ENCODE results near the gene THSD4.
A peak's percentile ranks its signal among the peaks of the same experiment; 100 is the strongest.

Gene THSD4

DNA sequence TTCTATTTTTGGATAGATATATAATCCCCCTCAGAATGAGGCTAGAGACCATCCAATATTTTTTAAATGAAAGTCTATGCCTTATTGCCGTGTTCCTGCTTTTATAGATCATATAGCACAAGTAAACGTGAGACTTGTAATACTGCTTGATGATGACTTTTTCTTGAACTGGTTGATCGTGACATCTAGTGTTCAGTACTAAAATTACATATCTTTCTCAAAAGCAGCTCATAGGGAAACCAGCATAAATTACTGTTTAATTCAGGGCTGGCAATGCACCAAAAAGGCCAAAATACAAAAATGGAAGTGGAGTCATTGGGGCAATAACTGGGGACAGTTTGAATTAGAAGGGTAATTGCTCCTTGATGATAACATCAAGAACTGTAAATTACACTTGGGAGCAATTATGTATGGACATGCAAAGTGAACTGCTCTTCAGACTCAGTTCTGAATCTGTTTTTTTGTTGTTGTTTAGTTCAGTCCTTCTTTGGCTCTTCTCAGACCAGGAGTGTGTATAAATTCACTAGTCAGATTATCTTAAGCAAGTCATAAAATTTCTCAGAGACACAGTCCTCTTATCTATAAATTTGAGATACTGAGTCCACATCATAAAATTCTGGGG lies 325.3 kb downstream of the THSD4 start:
- no peak for DNase-seq

DNA sequence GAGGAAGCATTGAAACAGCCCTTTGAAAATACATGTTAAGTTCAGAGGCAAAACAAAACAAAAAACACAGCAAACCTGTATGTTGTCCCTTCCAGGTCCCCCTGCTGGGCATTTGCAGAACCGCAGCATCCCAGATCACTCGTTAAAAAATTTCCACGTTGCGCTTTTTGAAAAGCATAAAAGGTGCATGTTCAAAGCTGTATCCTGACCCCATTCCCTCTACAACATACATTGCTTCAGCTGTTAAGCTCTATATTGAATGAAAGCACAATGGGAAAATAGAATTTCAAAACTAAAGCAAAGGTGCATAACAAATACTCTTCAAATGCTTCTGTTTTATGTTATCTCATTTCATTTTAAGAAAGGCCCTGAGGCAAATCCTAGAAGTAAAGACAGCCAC lies 328.3 kb downstream of the THSD4 start:
- no peak for DNase-seq

DNA sequence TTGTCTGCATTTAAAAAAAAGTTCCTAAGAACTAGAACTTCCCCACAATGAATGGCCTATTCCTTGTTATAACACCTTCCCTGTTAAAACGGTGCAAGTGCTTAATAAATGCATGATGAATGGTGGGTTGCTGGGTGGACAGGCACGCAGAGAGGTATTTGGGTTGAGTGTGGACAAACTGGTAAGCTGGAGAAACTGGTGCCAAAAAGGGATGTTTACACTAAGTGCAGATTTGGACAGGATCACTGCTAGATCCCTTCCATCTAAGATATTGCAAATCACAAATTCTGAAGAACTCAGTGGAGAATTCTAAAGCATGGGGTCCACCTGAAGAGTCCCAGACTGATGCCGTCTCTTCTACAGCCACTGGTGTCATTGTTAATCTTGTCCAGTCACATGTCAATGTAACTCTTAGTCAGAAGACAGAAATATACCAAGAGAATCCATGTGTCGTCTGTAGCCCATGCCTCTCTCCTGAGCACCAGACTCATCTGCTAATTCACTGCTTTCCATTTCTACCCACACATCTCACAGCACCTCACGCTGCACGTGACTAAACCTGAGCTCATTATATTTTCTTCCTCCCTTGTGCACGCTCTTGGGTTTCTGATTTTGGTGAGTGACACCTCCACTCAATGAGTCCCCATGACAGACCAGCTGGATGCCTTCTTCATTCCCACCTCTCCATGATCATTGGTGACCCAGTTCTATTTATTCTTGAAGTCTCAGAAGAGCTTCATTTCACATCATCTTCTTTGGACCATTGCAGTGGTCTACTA lies 328.9 kb downstream of the THSD4 start:
- DNase-seq = no peak

DNA sequence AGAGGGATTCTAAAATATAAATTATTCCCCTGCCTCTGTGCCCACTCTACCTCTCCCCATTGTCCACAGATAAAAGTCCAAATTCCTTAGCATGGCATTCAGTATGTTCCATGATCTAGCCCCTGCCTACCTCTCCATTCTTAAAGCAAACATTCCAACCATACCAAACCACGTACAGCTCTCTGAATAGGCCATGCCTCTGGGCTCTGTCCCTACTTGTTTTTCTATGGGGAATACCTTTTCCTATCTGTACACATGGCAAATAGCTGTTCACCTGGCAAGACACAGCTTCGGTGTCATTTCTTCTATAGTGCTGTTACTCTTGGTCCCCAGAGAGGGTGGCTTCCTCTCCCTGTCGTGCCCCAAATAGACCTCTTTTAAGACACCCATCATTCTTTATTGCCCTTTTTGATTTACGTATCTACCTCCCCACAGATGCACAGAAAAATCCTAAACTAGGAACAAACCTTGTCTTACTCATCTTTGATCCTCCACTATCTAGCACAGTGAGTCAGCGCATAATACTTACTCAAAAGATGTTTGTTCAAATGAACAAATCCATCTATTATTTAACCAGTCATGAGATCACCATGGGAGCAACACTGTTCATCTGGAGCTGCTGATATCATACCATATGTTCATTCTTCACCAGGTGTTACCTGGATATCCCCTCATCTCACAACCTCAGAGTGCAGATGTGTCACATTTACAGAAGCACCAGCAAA lies 329.8 kb downstream of the THSD4 start:
- DNase-seq = no peak

DNA sequence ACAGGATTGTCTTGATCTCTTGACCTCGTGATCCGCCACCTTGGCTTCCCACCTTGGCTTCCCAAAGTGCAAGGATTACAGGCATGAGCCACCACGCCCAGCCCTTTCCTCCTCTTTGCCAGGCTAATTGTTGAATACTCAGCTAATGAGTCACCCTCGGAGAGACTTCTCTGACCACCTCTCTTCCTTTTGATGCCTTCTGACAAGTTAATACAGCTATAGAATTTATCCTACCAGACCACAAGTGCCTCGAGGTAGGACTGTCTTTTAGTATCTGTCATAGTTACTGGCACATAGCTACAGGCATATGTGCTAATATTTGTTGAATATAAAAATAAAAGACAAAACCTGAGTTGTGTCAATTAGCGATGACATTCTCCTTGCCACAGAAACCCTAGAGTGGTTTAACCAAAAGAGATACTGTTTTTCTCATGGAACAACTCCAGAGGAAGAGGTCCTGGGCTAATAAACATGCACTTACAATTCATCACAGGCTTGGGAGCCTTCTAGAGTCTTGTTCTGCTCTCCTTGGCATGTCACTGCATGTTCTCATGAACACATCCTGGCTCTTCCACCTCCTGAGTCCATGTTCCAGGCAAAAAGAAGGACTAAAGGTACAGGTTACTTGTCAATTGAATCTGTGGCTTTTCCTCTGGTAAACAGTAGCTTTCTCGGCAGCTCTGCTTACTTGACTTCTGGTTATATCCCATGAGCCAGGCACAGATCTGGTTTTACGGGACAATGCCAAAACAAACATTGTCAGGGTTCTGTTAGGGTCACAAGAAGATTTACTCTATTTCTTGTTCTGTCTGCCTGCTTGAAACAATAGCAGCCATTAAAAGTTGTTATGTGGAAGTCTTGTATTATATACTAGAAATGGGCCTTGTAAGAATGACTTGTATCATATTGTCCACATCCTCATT lies 332.3 kb downstream of the THSD4 start:
- peak; percentile 91 for DNase-seq

DNA sequence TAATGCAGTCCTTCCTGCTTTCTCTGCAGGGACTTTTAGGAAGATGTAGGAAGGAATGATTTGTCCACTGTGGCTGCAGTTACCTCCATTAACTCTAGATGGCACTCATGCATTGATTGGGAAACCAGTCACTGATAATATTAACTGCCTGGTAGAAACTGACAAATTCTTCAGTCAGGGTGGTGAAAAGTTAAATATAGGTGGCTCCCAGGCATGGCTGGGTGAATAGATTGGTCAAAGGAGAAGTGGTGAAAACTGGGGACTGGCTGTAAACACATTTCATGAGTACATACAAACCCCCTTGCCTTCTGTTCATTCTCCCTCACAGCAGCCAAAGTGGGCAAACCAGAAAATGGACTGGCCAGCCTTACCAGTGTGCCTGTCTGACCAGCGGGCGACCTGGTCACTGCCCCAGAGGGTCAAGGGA lies 333.4 kb downstream of the THSD4 start:
- DNase-seq = peak; percentile 80

DNA sequence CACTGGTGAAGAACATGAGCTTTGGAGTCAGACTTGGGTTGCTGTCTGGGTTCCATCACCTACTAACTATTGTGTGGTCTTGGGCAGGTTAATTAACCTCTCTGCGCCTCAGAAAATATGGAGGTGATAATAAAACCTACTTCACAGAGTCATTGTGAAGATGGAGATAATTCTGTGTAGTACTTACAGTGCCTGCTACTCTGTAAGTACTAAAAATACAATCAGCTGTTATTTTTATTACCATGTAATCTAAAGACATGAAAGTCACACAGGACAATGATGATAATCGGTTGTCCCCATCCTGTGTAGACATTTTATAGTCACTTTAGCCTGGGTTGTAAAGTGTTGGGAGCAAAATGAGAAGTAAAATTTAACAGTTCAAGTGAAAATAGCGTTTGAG lies 334.1 kb downstream of the THSD4 start:
- DNase-seq = no peak

DNA sequence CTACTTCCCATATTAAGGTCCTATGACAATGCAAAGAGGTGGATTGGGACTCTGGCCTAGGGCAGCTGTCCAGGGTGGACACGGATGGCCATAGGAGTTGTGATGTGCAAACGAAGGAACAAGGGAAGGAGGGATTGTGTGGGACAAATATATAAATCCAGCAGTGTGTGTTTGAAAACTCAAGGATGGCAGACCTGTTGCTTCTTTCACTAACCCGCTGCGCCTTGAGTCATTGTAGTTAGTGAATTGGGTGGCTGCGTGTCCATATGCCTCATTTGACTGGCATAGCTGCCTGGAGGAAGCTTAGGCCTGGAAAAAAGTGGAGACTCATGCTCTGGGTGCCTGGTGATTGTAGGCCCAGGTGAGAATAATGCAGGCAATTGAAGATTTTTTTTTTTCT lies 334.7 kb downstream of the THSD4 start:
- DNase-seq = no peak

DNA sequence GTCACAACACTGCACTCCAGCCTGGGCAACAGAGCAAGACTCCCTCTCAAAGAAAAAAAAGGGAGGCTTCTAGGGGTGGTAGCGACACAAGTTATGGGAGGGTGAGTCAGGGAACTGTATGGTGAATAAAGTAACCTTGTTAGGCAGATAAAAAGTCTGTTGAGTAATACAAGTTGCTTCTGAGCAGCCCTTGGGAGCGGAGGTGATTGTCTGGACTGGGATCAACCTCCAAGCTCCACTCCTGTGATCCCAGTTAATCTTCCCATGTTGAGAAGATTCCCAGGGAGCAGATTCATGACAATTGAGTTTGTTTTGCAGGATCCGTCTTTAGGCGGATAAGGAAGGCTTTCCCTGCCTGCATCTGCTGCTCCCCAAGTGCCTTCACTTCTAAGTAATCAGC lies 335.9 kb downstream of the THSD4 start:
- no peak for DNase-seq

DNA sequence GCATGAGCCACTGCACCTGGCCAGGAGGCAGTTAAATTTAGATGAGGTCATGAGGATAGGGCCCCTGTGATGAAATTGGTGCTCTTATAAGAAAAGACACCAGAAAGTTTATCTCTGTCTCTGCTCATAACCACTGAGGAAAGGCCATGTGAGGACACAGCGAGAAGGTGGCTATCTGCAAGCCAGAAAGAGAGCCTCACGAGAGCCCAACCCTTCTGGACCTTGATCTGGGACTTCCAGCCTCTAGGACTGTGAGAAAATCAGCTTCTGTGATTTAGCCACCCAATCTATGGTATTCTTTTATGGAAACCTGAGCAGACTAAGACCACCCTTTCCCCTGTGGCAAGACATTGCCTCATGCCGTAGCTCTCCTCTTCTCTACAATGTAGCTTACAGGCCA lies 337.6 kb downstream of the THSD4 start:
- no peak for DNase-seq

DNA sequence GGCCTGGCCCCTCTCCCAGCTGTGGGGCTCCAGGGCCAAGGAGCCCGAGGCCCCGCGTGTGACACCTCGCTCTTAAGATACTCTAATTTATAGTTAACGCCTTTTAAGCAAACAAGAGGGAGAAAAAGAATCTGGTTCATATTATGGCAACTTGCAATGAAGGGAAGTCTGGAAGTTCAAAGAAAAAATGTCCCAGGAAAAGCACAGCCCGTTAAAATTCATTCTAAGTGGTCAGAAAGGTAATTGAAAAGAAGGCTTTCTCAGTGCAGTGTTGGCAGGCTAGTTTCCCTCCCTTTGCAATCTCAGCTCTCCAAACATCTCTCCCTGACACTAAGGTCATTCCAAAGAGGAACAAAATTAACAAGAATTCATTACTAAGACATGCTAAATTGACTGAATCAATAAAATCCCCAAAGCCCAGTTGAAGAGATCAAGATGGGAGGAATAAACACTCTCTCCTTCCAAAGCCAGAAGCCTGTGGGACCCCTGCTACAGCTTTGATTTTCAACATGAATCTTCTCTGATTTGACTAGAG lies 339.3 kb downstream of the THSD4 start:
- DNase-seq = no peak

DNA sequence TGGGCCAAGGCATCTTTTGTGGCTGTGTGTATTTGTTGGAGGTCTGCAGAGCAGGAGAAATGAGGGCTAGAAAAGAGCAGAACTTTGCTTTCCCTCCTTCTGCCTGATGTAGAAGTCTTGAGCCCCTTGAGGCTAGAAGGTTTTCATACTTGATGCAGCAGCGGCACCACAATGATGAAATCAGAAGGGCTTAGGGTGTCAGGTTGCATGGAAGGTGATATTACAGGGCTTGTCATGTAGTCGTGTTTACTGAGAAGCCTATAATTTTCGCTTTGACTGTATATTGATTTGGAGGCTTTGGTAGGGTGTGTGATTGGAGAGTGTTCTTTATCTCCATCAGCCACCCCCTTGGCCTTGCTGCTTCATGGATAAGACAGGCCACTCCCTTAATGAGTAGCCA lies 339.8 kb downstream of the THSD4 start:
- no peak for DNase-seq

DNA sequence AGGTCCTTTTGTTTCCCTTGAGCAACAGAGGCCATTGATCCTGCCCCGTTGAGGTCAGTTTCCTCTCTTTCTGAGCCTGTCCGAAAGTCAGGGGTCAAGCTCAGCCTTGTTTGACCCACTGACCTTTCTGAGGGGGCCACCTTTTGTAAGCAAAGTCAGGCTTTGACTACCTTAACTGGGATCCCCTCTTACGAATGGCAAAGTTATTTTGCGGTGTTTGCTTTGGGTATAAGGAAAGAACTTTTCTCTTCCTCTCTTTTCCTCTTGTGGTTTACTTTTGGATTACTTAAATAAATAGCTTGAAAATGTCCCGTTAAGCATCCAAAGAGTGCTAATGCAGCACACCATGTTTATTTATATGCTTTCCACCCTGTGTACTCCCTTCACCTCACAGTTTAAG lies 340.6 kb downstream of the THSD4 start:
- DNase-seq = no peak

DNA sequence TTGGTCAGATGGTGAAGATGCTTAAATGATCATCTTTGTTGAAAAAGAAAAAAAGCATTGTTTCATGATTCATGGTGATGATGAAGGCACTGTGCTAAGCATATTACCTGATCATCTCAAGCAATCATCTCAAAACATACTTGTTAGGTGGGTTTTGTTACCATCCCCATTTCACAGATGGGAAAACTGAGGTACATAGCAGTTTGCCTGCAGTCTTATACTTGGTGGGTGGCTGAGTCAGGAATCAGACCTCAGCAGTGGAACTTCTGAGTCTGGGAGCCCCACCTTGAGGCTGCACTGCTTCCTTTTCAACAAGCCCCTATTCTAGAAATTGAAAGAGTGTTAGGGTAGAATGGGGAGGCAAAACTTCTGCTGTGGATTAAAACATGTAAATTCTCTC lies 341.1 kb downstream of the THSD4 start:
- no peak for DNase-seq

DNA sequence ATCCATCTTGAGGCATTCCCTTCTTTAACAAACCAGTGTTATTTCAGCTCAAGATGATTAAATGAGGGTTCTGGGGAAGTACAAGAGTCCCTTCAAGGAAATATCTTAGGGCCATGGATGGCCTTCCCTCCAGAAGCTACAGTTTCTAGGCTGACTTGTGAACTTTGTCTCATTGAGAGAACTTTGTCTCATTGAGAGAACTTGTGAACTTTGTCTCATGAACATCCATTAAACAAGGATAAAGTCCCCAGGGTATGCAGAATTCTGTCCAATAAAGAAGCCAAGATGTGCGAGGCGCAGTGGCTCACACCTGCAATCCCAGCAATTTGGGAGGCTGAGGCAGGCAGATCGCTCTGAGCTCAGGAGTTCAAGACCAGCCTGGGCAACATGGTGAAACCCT lies 341.5 kb downstream of the THSD4 start:
- DNase-seq = no peak

DNA sequence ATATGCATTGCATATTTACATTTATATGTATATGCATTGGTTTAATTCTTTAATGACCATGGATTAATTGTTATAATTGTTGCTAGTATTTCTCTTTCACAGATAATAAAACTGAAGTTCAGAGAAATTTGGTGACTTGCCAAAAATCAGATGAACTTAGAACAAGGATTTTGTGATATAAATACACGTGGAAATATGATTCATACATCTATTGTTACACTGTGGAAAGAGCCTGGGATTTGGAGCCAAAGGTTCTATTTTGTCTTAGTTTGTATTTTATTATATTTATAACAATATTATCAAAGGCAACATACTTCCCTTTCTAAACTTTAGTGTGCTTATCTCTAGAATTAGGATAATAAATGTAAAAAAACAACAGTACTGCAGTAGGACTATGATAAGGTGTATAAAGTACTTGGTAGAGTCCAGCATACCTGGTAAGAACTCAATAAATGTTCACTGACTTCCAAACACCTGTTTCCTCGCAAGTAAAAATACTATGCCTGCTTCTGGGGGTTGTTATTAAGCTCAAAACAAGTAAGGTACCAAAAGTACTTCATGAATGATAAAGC lies 342.9 kb downstream of the THSD4 start:
- no peak for DNase-seq

DNA sequence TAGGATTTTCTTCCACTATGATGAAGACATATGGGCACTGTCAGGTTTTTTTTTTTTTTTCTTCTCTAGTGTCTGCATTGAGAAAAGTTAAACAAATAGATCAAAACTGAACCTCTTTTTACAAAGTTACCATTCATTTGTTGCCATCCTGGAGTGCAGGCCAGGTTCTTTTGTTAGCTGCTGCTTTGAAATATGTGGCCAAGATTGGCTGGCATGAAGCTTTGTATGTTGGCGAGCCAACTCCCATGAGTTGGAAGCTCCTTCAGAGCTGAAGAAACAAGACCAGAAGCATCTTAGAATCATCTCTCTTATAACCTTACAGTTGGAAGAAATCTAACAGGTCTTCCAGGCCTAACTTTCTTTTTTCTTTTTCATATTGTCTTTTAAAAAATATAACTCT lies 346.5 kb downstream of the THSD4 start:
- DNase-seq = no peak

DNA sequence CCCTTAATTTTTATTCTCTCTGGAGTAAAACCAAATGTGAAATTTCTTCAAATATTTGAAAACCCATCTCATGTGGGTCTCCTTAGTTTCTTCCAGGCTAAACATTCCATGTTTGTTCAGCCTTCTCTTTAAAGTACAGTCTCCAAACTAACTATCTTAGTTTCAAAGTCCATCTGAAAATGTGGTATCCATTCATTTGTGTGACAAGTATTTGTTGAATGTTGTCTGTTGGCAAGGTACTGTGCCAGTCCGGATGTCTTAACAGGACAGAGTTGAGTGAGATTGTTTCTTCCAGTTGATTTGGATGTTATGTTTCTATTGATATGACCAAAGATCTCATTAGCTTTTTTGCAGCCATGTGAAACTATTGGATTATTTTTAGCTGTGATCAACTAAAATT lies 347.4 kb downstream of the THSD4 start:
- no peak for DNase-seq

DNA sequence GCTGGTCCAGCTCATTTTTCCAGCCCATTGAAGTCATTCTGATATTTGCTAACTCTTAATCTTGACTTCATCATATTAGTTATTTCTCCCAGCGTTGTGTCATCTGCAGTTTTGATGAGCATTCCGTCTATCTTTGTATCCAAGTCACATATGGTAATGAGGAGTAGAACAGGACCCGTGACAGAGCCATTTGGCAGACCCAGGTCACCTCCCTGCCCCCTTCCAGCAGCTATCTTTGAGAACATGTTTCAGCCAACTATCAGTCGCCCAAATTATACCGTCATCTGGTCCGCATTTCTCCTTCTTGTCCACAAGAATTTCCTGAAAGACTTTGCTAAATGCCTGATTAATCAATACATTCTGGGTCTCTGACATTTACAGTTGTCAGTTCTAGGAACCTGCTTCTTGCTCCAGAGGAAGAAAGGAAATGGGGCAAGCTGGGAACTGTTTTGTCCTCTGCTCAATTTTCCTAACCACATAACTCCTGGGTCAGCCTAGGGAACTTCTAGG lies 347.9 kb downstream of the THSD4 start:
- DNase-seq = no peak

DNA sequence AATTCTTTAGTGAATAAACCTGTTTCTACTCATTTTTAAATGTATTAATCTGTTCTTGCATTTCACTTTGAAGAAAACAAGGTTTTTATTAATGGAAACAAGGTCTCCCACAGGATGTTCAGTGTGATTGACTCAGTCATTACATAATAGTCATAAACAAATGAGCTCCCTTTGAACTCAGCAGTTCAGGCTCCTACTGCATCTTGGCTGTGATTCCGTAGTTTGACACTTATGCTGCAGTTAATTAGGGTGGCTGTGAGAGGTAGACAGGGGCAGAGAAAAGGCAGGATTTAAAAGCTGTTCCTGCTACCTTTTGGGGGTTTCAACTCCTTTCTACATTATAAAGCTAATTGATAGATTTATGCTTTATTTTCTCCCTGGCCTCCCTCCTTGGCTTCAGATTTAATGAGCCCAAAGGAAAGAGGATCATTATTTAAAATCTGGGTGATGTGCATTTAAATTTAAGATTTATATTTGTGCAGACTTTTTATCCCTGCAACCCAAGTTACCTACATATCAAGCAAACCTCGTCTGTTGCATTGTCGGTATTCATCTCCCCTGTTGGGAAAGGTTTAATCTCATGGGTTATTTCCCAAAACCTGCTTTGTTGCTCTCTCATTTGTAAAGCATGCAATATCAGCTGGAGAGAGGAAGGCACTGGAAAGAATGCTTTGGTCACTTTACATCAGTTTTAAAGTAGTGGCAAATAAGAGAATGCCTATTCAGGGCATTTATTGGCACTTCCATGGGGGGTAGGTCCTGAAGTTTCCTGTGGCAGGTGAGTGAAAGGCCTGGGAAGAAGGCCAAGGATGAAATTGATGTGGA lies 350.1 kb downstream of the THSD4 start:
- no peak for DNase-seq

DNA sequence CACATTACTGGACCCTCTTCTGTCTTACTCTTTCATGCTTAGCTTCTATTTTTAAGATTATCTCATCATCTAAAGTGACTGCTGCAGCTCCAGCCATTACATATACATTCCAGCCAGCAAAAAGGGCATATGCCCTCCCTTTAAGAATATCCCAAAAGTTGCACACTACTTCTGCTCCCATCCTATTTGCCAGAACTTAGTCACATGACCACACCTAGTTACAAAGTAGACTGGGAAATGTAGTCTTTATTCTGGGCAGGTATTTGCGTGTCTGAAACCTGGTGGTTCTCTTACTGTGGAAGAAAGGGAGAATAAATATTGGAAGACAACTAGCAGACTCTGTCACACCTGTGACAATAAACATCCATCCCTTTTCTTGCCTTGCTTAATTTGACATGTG lies 353.4 kb downstream of the THSD4 start:
- no peak for DNase-seq

Measured in islet precursor cell (in vitro differentiated cells).